Measurements from ENCODE around the gene EIF4B.

- TF ChIP-seq CTCF (IDR thresholded peaks at IDR 0.05) (no peak), POLR2AphosphoS5 (IDR thresholded peaks at IDR 0.05) (no peak), POLR2A (IDR thresholded peaks at IDR 0.05; ENCODE audit: low read depth) (no peak)
These were observed 37.0 kb upstream of the EIF4B start for GRCh38 chr12:52969166-52969795.

Data from esophagus muscularis mucosa (tissue), 3 donors.